HEK293T (cell line): Measurements from ENCODE around the gene SLF2.

Experiments used
- BHLHE40 ChIP-seq: fragments of 450-650 bp; IDR thresholded peaks from 2 replicates; pipeline ENCODE4 v1.6.1; 2016; ENCODE audit warnings: mild to moderate bottlenecking, moderate library complexity, borderline replicate concordance
- CTBP1 ChIP-seq: fragments of 450-650 bp; IDR thresholded peaks from 2 replicates; pipeline ENCODE4 v1.6.1; 2016; ENCODE audit warnings: borderline replicate concordance
- ELF4 ChIP-seq: fragments of 450-650 bp; IDR thresholded peaks from 2 replicates; pipeline ENCODE4 v1.6.1; 2017; ENCODE audit warnings: antibody characterized with exemption
- FOXK2 ChIP-seq: fragments of 450-650 bp; IDR thresholded peaks from 2 replicates; pipeline ENCODE4 v1.6.1; 2016; ENCODE audit warnings: mild to moderate bottlenecking
- FOXM1 ChIP-seq: fragments of 450-650 bp; IDR thresholded peaks from 2 replicates; pipeline ENCODE4 v1.6.1; 2017; ENCODE audit warnings: mild to moderate bottlenecking, borderline replicate concordance
- L3MBTL2 ChIP-seq: fragments of 450-650 bp; conservative IDR thresholded peaks from 2 replicates; pipeline ENCODE4 v1.6.1; 2016; ENCODE audit warnings: mild to moderate bottlenecking
- LEF1 ChIP-seq: fragments of 450-650 bp; IDR thresholded peaks from 2 replicates; pipeline ENCODE4 v1.6.1; 2017; ENCODE audit warnings: mild to moderate bottlenecking, borderline replicate concordance
- NFRKB ChIP-seq: fragments of 450-650 bp; IDR thresholded peaks from 2 replicates; pipeline ENCODE4 v1.6.1; 2016; ENCODE audit warnings: mild to moderate bottlenecking, moderate library complexity
- SP1 ChIP-seq: fragments of 450-650 bp; IDR thresholded peaks from 2 replicates; pipeline ENCODE4 v1.6.1; 2017
- SUZ12 ChIP-seq: fragments of 450-650 bp; IDR thresholded peaks from 2 replicates; pipeline ENCODE4 v1.6.1; 2016; ENCODE audit warnings: mild to moderate bottlenecking
- TARDBP ChIP-seq: fragments of 450-650 bp; IDR thresholded peaks from 2 replicates; pipeline ENCODE4 v1.6.1; 2016
- TF ChIP-seq, protein P1 (sequence below): fragments of 450-650 bp; IDR thresholded peaks from 2 replicates; pipeline ENCODE4 v1.6.1; 2016

DNA sequence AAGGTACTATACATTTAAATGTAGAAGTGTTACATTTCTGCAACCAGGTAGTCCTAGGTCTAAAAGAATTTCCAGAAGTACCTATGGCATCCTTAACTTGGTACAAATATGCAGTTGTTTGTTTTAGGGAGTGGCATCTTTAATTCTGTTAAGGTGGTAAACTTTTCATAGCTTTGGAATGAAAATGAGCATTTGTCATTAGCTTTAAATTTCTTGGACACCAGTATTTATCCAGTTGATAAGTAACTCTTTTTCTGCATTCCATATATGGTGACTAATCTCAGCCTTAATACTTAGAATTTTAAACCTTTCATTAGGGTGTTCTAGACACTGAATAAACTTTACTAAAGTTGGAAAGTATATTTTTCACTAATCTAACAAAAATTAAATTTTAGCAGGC is 10.8 kb downstream of the SLF2 start:
- TF ChIP-seq LEF1 (no peak), TARDBP (no peak), ELF4 (no peak), BHLHE40 (no peak), SP1 (no peak), SUZ12 (no peak), NFRKB (no peak), CTBP1 (no peak), L3MBTL2 (no peak), FOXM1 (no peak), FOXK2 (no peak)
- TF ChIP-seq, protein P1, sequence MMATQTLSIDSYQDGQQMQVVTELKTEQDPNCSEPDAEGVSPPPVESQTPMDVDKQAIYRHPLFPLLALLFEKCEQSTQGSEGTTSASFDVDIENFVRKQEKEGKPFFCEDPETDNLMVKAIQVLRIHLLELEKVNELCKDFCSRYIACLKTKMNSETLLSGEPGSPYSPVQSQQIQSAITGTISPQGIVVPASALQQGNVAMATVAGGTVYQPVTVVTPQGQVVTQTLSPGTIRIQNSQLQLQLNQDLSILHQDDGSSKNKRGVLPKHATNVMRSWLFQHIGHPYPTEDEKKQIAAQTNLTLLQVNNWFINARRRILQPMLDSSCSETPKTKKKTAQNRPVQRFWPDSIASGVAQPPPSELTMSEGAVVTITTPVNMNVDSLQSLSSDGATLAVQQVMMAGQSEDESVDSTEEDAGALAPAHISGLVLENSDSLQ: no peak
